ENCODE results near the gene ECI1. TPM values are rescaled to one million over a fixed set of nuclear protein-coding genes. Genes with fewer than 3 reads are reported as not detected.

Gene ECI1
- total and polyA plus RNA-seq, 2 of the 13 experiments (the other 11 are each of a cell fraction or from before 2014, with no cell fraction given): 82.0 to 102 TPM

GRCh38 chr16:2190002-2190658 lies 61.3 kb downstream of the ECI1 start (continued):
- TF ChIP-seq NAIF1 (CRISPR knock-in tag; IDR thresholded peaks at IDR 0.05; ENCODE audit: borderline replicate concordance) (no peak), RAD21 (CRISPR knock-in tag; IDR thresholded peaks at IDR 0.05) (0 out of 2 replicates have a peak, but pooled peaks have one; percentile 13), TMF1 (CRISPR knock-in tag; IDR thresholded peaks at IDR 0.05; ENCODE audit: low read depth) (0 out of 2 replicates have a peak, but pooled peaks have one; percentile 50), SRY (CRISPR knock-in tag; IDR thresholded peaks at IDR 0.05) (no peak), FOXP4 (CRISPR knock-in tag; IDR thresholded peaks at IDR 0.05) (no peak), ZSCAN12 (CRISPR knock-in tag; IDR thresholded peaks at IDR 0.05) (0 out of 2 replicates have a peak, but pooled peaks have one; percentile 56), UBTF (CRISPR knock-in tag; IDR thresholded peaks at IDR 0.05) (peak; percentile 56; the same call in 1 of the 2 replicates), E2F1 (CRISPR knock-in tag; IDR thresholded peaks at IDR 0.05) (no peak), NONO (IDR thresholded peaks at IDR 0.05) (no peak), NONO (CRISPR knock-in tag; conservative IDR thresholded peaks at IDR 0.05) (no peak; the same call in 1 of the 2 replicates), SALL1 (CRISPR knock-in tag; IDR thresholded peaks at IDR 0.05) (peak; percentile 44; the same call in 1 of the 2 replicates), MTA1 (CRISPR knock-in tag; IDR thresholded peaks at IDR 0.05; ENCODE audit: borderline replicate concordance) (peak; percentile 50; the same call in 1 of the 2 replicates), MBD4 (IDR thresholded peaks at IDR 0.05; ENCODE audit: borderline replicate concordance, low read length) (no peak), ZBTB43 (CRISPR knock-in tag; conservative IDR thresholded peaks at IDR 0.05) (no peak), THAP11 (CRISPR knock-in tag; IDR thresholded peaks at IDR 0.05) (no peak), NR1H2 (CRISPR knock-in tag; IDR thresholded peaks at IDR 0.05; ENCODE audit: borderline replicate concordance, low read depth) (no peak), ZNF3 (CRISPR knock-in tag; IDR thresholded peaks at IDR 0.05) (no peak), ZNF260 (CRISPR knock-in tag; IDR thresholded peaks at IDR 0.05; ENCODE audit: borderline replicate concordance, low read depth) (no peak), SMAD3 (CRISPR knock-in tag; IDR thresholded peaks at IDR 0.05) (no peak), XBP1 (CRISPR knock-in tag; IDR thresholded peaks at IDR 0.05) (no peak), ZNF138 (CRISPR knock-in tag; IDR thresholded peaks at IDR 0.05; ENCODE audit: low read depth) (no peak), GPBP1L1 (CRISPR knock-in tag; IDR thresholded peaks at IDR 0.05) (no peak)

Measured in HepG2 (cell line).